ENCODE results near the gene ZNF423. TPM values are rescaled to one million over a fixed set of nuclear protein-coding genes. Genes with fewer than 3 reads are reported as not detected.

The ZNF423 gene
- total and polyA plus RNA-seq, 2 experiments from 2014 or later: 0.43 to 0.49 TPM

GRCh38 chr16:49754495-49755312, 101.2 kb downstream of the ZNF423 start:
- peak overlapping the region; percentile 75 for H3K4me2 ChIP-seq (ENCODE audit: unreplicated experiment)
- H4K20me1 ChIP-seq (ENCODE audit: insufficient read depth): no peaks in the 10 kb centered on the region
- peak; percentile 62 for DNase-seq
- H3K4me3 ChIP-seq: peak overlapping the region; percentile 67
- in situ Hi-C loops (cut with MboI): loop anchor here (10.0 kb wide), 1 partner anchor 60 kb away; no protein-coding TSS in a partner anchor
- 33 to 36% methylated on average over 21 of the region's 21 CpGs for WGBS, 2 experiments (ENCODE audit: low coverage in 1 of 2, low lambda C conversion rate in 2 of 2, missing lambda C conversion rate in 2 of 2)
- no peak overlapping the region for H3K27ac ChIP-seq
- H3K79me2 ChIP-seq (ENCODE audit: insufficient read depth): no peaks in the 10 kb centered on the region
- peak overlapping the region; percentile 44; the same call in 1 of the 2 replicates for H3K9ac ChIP-seq
- H3K27me3 ChIP-seq (replicated peaks; ENCODE audit: insufficient read depth): no peaks in the 10 kb centered on the region
- no peaks in the 10 kb centered on the region for H3K9me2 ChIP-seq (ENCODE audit: insufficient read depth)
- peak overlapping the region; percentile 90 for H2AFZ ChIP-seq
- TF ChIP-seq EZH2phosphoT487 (IDR thresholded peaks at IDR 0.05; ENCODE audit: insufficient read depth, low read depth): no peak
- no peak for TF ChIP-seq EZH2 (IDR thresholded peaks at IDR 0.05; ENCODE audit: insufficient read depth, poor library complexity, severe bottlenecking)
- no peaks in the 10 kb centered on the region for H3F3A ChIP-seq (ENCODE audit: insufficient read depth)
- no peaks in the 10 kb centered on the region; the same call in 1 of the 2 replicates for H3K4me1 ChIP-seq (ENCODE audit: insufficient read depth)
- H3K9me3 ChIP-seq (ENCODE audit: low read depth): no peaks in the 10 kb centered on the region
- no peaks in the 10 kb centered on the region for H3K36me3 ChIP-seq (ENCODE audit: low read depth)

GRCh38 chr16:49750341-49751000, 105.4 kb downstream of the ZNF423 start:
- Histone ChIP-seq H2AFZ (no peak overlapping the region), H3F3A (ENCODE audit: insufficient read depth) (no peaks in the 10 kb centered on the region), H4K20me1 (ENCODE audit: insufficient read depth) (no peaks in the 10 kb centered on the region), H3K79me2 (ENCODE audit: insufficient read depth) (no peaks in the 10 kb centered on the region), H3K4me2 (ENCODE audit: unreplicated experiment) (no peak overlapping the region), H3K9ac (no peak overlapping the region), H3K9me2 (ENCODE audit: insufficient read depth) (no peaks in the 10 kb centered on the region), H3K27me3 (replicated peaks; ENCODE audit: insufficient read depth) (no peaks in the 10 kb centered on the region), H3K4me1 (ENCODE audit: insufficient read depth) (no peaks in the 10 kb centered on the region), H3K27ac (no peak overlapping the region), H3K4me3 (no peak overlapping the region), H3K36me3 (ENCODE audit: low read depth) (no peaks in the 10 kb centered on the region), H3K9me3 (ENCODE audit: low read depth) (no peaks in the 10 kb centered on the region)
- TF ChIP-seq EZH2phosphoT487 (IDR thresholded peaks at IDR 0.05; ENCODE audit: insufficient read depth, low read depth): no peak
- no peak for TF ChIP-seq EZH2 (IDR thresholded peaks at IDR 0.05; ENCODE audit: insufficient read depth, poor library complexity, severe bottlenecking)
- WGBS, 2 experiments (ENCODE audit: low coverage in 1 of 2, low lambda C conversion rate in 2 of 2, missing lambda C conversion rate in 2 of 2): 20 to 21% methylated on average over 15 of the region's 15 CpGs
- DNase-seq: peak; percentile 31
- in situ Hi-C loops (cut with MboI): loop anchor here (10.0 kb wide), 1 partner anchor 56 kb away; no protein-coding TSS in a partner anchor

- no peak for DNase-seq
- Histone ChIP-seq H3K27me3 (replicated peaks; ENCODE audit: insufficient read depth) (no peaks in the 10 kb centered on the region), H3K4me2 (ENCODE audit: unreplicated experiment) (no peak overlapping the region), H2AFZ (no peak overlapping the region), H3K36me3 (ENCODE audit: low read depth) (no peaks in the 10 kb centered on the region), H3K4me3 (no peak overlapping the region), H3K4me1 (ENCODE audit: insufficient read depth) (no peaks in the 10 kb centered on the region), H3F3A (ENCODE audit: insufficient read depth) (no peaks in the 10 kb centered on the region), H4K20me1 (ENCODE audit: insufficient read depth) (no peaks in the 10 kb centered on the region), H3K9me2 (ENCODE audit: insufficient read depth) (no peaks in the 10 kb centered on the region), H3K79me2 (ENCODE audit: insufficient read depth) (no peaks in the 10 kb centered on the region), H3K27ac (no peak overlapping the region), H3K9me3 (ENCODE audit: low read depth) (no peaks in the 10 kb centered on the region), H3K9ac (no peak overlapping the region)
- in situ Hi-C loops (cut with MboI): loop anchor here (10.0 kb wide), 1 partner anchor 55 kb away; no protein-coding TSS in a partner anchor
- TF ChIP-seq EZH2phosphoT487 (IDR thresholded peaks at IDR 0.05; ENCODE audit: insufficient read depth, low read depth) (no peak), EZH2 (IDR thresholded peaks at IDR 0.05; ENCODE audit: insufficient read depth, poor library complexity, severe bottlenecking) (no peak)
- WGBS, 2 experiments (ENCODE audit: low coverage in 1 of 2, low lambda C conversion rate in 2 of 2, missing lambda C conversion rate in 2 of 2): 84 to 92% methylated on average over 9 of the region's 9 CpGs
These were observed 106.1 kb downstream of the ZNF423 start for GRCh38 chr16:49749816-49750215.

GRCh38 chr16:49748322-49748721, 107.6 kb downstream of the ZNF423 start:
- H3K4me3 ChIP-seq: no peak overlapping the region
- H4K20me1 ChIP-seq (ENCODE audit: insufficient read depth): no peaks in the 10 kb centered on the region
- peak; percentile 40 for DNase-seq
- no peaks in the 10 kb centered on the region for H3K4me1 ChIP-seq (ENCODE audit: insufficient read depth)
- TF ChIP-seq EZH2 (IDR thresholded peaks at IDR 0.05; ENCODE audit: insufficient read depth, poor library complexity, severe bottlenecking) (no peak), EZH2phosphoT487 (IDR thresholded peaks at IDR 0.05; ENCODE audit: insufficient read depth, low read depth) (no peak)
- H3K9me3 ChIP-seq (ENCODE audit: low read depth): no peaks in the 10 kb centered on the region
- no peaks in the 10 kb centered on the region for H3F3A ChIP-seq (ENCODE audit: insufficient read depth)
- no peaks in the 10 kb centered on the region for H3K27me3 ChIP-seq (replicated peaks; ENCODE audit: insufficient read depth)
- no peak overlapping the region for H3K9ac ChIP-seq
- 32 to 38% methylated on average over 11 of the region's 11 CpGs for WGBS, 2 experiments (ENCODE audit: low coverage in 1 of 2, low lambda C conversion rate in 2 of 2, missing lambda C conversion rate in 2 of 2)
- H3K36me3 ChIP-seq (ENCODE audit: low read depth): no peaks in the 10 kb centered on the region
- H3K4me2 ChIP-seq (ENCODE audit: unreplicated experiment): no peak overlapping the region
- H2AFZ ChIP-seq: no peak overlapping the region
- no peaks in the 10 kb centered on the region for H3K9me2 ChIP-seq (ENCODE audit: insufficient read depth)
- no peaks in the 10 kb centered on the region for H3K79me2 ChIP-seq (ENCODE audit: insufficient read depth)
- H3K27ac ChIP-seq: no peak overlapping the region
- in situ Hi-C loops (cut with MboI): no loop called here

Measured in GM23248 (cell line).